Measurements from ENCODE around the gene PEX14.
"Not testable (repeated sequence)": the region's sequence is repeated elsewhere in the genome, so short reads cannot be mapped to it uniquely, and the experiment has no call there.

PEX14 gene

DNA sequence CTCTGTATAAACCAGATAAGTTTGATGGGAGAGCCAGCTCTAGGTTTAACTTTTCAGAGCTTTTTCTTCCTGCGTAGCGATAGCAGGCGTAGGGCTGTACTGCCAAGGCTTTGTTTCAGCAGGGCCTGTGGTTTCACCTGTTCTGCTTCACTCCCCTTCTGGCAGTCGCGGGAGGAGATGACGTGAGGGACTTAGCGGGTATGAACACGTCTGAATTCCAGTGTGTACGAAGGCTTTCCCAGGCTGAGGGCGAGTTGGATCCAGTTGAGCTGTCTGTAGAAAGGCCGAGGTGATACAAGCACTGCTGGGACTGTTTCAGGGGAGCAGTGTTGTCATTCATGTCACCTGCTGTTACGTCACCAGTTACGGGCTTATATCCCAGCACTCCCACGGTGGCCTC is 21.2 kb downstream of the PEX14 start:
- DNase-seq: peak in 2 of 4 experiments; percentile 8 to 32

DNA sequence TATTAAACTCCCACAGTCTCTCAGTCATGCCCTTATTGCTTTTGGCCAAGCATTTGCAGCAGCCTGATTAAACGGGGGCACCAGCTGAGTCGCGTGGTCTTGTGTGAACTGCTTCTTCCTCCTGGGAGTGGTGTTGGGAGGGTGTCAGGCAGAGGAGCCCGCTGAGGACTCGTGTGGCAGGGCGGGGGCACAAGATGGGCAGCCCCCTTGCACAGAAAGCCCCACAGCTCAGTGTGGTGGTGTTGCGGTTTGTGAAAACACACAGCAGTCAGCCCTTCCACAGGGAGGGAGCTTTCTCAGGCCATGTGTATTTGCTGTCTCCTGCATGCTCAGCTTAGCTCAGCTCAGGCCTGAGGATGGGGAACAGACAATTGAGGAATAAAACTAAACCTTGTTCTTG is 22.4 kb downstream of the PEX14 start:
- DNase-seq: no peak

DNA sequence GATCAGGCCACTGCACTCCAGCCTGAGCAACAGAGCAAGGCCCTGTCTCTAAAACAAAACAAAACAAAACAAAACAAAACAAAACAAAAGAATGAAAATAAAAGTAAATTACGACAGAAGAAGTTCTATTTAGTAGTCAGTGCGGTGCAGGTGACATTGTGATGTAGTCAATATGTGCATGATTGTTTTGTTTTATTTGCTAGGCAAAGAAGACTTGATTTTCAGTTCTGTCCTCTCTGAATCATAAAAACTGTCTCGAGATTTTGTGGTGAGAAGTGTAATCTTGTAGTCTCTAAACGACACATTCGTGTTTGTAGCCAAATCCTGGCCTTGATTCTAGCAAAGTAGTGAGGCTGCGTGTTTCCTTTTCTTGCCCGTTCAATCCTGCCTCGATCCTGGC is 23.5 kb downstream of the PEX14 start:
- DNase-seq: no peak

DNA sequence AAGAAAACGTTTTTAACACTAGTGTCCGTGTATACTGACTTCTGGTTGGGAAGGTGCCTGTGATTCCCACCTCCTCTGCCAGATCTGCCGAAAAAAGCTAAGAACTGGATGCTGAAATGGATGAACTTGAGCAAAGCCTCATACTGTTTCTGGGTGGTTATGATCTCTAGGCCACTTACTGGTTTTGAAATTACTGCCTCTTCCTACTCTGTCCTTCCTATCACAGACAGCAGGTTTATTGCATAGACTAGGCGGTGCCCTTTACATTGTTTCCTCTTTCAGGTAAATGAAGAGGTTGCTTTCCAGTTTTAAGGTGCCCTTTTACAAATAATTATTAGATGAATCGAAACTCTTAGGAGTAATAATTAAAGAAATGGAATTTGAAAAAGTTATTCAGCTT is 27.5 kb downstream of the PEX14 start:
- no peak for DNase-seq

DNA sequence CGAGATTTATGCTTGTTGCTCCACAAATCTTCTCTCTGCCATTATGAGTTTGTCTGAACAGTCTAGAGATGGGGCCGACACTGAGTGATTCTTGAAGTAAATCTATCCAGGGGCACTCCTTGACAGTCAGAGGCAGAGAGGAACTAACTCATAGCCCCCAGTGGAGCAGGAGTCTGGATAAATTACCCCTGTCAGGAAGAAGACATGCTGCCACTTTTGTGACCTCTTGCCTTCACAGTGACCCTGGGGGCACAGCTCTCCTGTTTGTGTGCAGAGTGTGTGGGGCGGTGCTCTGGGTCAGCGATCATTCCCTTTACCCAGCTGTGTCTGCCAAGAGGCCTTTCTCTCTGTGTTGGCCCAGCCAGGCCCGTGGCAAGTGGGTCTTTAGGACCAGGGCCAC is 29.5 kb downstream of the PEX14 start:
- no peak for DNase-seq

DNA sequence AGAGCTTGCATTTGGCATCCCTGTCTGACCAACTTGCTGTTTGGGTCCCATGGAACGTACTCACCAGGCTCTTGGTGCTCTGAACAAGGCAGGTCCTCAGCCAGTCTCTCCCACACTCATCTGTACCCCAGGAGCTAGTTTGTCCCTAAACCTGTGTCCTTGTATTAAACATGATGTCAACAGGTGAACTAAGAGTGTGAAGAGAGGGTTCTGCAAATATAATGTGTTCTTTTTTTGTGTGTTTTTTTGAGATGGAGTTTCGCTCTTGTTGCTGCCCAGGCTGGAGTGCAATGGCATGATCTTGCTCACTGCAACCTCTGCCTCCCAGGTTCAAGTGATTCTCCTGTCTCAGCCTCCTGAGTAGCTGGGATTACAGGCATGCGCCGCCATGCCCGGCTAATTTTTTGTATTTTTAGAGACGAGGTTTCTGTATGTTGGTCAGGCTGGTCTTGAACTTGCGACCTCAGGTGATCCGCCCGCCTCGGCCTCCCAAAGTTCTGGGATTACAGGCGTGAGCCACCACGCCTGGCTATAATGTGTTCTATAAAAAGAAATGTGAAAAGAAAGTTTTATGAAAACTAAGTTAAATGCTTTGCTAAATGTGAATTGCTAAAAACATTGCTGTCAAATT is 31.4 kb downstream of the PEX14 start:
- DNase-seq: not testable (repeated sequence)

DNA sequence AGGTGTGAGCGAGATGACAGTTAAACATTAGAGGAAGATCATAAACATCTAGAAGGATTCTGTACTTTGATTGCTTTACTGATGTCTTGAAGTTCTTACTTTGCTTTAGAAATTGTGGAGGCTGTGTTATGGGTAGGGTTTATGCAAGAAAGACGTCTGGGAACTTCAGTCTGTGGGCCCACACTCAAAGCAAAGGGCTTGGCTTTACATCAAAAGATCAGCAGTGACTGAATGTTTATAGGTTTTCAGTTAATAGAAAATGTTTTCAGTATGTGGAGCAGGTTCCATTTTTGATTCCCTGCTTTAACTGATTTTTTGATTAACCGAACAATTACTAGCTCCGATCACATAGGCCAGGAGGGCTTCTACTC is 31.9 kb downstream of the PEX14 start:
- no peak for DNase-seq

DNA sequence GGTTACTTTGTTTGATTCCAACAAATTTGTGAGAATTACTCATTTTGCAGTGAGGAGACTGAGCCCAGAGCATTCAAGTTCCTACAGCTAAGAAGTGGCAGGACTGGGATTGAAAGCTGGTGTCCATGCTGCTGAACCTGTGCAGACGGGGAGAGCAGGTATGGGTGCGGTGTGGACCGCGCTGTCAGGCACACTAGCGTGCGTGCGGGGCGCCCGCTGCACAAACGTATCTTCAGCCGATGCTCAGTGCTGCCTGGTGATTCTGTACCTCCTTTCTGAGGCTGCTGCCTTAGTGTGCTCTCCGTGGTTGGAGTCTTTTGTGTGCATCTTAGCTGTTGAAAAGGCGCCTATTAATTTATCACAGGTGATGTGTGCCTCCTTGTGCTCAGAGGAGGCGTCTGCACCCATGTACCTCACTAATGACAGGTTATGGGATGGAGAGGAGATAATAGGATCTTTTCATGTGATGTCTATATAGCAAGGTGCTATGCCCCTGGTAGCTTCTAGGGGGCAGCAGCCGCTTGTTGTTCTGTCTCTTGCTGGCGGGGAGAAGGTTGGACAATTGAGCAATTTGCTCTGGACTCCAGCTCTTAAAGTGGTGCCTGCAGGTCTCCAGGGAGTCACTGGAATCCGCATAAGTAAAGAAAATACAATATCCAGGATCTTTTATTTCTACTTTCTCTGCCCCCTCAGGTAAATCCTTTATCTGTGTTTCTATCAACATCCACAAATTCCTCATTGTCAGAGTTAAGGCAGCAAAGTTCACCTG is 32.5 kb downstream of the PEX14 start:
- peak in 2 of 4 experiments; percentile 10 to 32 for DNase-seq

DNA sequence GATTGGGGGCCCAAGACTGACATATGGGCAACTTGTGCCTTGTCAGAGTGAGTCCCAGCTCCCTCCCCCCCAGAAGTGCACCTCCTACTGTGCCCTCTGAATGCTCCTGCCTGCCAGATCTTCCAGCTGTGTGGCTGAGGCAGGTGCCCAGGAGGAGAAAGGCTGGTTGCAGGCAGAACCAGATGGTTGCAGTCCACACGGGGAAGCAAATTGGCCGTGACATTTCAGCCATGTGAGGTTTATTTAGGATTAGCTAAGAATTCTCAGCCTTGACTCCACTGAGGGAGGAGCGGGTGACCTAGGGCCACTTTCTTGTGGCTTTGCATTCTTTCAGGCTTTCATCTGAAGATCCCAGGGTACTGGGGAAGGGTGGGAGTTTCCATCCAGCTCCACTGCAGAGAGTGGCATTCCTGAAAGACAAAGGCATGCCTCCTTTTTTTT is 33.8 kb downstream of the PEX14 start:
- no peak for DNase-seq

DNA sequence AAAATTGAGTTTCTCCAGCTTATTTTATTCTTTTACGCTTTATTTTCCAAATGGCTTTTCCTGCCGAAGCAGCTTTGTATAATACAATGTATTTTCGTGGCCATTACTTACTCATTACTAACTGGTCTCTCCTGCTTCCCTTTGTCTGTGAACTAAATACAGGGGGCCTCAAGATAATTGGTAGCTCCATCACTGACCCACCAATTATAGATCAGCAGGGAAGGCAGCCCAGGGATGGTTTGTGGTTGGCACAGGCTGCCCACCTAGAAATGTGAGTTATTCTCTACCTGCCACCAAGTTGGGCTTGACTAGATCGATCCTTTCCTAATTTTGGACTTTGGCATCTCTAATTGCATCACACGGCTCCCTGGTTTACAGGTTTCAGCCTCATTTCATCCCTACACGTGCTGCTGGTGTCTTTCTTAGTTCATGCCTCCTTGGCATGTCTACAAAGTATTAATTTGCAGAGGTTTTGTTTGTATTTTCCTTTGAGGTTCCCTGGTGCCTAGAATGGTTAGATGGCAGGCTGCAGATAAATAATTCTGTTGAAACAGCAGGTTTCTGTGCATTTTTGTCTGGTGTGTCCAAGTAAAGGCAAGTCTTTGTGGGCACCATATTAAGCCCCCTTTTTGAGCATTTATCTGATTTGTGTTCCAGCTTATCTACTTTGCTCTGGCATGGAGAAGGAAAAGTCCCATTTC is 35.2 kb downstream of the PEX14 start:
- DNase-seq: no peak

DNA sequence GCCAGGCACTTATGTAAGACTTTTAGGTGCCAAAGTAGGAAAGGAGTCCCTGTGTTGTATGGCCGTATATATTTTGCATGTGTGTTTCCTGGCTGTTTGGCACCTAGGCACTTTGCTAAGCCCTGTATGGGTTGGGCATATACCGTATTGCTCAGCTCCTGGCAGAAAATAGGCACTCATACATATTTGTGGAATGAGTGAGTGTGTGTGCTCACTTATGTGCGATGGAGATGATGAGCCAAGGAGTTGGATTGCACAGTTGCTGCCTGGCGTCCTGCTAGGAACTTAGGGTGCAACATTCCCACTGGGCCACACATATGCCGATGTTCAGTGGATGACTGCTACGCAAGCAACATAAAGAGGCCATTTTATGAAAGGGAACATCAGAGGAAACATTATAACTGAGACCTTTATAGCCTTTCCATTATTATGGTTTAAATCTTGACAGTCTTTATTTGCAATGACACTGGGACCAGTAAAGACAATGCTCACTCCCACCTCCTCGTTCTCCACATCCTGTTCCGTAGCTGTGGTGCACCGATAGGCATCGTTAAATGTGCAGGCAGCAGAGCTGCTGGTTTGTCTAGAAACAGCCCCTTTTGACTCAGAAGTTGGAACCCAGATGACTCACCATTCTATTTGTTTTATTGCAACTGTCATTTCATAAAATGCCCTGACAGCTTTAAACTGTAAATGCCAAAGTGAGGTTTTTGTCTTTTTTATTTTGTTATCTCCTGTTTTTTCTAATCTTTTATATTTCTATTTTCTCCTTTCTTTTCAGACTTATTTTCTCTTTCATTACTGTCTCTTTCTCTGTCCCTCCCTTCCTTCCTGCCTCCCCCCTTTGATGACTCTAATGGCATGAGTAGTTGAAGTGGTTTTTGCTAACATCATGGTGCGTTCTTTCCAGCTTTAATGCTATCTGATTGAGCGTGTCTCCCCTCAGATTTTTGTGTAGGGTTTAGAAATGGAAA is 36.1 kb downstream of the PEX14 start:
- peak in 3 of 4 experiments; percentile 8 to 57 (median 52) for DNase-seq

DNA sequence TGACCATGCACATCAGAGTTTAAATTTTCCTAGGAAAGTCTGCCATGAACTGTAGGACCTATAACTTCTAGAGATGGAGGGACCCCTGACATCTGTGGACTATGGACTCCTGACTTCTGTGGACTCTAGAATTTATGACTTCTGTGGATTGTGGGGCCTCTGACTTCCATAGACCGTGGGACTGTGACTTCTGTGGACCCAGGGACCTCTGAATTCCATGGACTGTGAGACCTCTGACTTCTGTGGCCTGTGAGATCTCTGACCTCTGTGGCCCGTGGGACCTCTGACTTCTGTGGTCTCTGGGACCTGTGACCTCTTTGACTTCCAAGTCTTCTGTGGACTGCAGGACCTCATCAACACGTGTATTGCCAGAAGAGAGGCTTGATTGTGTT is 36.7 kb downstream of the PEX14 start:
- no peak for DNase-seq

DNA sequence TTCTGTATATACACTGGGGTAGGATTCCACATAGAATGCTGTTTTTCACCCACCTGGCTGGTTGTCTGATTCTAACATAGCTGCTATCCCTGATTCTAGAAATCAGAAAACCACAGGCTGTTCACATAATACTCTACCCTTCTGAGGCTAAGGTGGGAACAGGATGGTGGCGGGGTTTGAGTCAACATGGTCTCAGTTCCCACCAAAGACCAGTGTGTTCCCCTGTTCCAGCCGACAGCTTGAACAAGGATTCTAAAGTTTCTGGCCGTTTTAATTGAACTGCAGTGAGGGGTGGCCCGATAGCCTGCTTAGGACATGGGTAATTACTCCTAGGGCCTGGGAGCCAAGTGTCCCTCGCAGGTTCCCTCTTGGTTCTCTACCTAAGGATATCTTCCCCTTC is 38.4 kb downstream of the PEX14 start:
- no peak for DNase-seq

DNA sequence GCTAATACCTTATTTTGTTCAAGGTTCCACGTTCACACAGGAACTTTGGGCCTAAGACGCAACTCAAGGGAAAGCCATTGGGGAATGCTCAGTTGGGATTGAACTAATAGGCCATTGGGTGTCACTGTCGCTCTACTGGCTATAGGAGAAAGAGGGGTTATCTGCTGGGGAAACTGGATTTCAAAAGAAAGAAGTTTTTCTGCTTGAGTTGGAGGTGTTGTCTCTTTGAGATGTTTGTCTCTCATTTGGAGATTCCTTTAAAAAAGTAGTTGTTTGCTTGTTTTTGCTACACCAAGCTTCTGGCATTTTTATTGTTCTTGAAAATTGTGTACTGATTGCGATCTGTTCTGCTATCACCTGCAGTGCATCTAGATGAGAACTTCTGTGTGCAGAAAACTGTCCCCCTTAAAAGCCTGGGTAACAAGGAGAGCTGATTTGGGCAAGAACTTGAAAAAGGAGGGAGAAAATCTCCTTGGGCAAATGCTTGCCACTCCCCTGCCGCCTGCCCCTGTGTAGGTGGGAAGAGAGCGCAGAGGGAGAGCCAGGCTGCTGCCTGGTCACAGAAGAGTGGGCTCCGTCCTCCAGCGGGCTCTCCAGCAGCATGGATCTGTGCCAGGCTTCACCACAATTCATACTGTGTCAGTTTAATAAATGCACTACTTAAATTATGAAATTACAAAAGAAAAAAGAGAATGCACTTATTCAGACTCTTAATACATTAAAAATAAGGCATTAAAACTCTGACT is 39.9 kb downstream of the PEX14 start:
- no peak for DNase-seq

DNA sequence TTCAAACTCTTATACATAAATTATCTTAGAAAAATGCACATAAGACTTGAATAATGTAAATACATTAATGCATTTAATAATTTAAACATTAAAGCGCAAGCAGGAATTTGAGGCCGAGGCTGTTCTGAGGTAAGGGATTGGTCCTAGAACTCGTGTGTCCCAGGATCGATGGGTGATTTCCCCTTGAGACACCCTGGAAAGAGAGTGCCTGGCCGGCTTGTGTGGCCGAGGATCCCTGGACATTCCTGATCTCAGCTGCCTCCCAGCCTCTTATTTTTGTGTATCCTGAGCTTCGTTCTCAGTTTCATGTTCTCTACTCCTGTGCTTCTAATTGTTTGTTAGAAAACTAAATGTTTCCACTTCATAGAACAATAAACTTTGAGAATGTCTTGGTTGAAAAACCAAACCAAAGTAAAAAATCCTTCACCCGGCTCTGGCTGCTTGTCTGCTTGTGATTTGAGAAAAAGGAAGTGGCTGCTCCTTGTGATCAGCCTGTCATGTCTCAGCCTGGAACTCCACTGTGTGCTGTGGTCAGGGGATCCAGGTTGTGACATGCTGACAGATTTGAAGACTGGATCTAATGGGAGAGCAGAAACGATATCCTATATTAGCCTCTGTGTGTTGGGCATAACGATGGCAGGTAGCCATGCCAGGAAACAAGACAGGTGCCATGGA is 40.7 kb downstream of the PEX14 start:
- DNase-seq: no peak

DNA sequence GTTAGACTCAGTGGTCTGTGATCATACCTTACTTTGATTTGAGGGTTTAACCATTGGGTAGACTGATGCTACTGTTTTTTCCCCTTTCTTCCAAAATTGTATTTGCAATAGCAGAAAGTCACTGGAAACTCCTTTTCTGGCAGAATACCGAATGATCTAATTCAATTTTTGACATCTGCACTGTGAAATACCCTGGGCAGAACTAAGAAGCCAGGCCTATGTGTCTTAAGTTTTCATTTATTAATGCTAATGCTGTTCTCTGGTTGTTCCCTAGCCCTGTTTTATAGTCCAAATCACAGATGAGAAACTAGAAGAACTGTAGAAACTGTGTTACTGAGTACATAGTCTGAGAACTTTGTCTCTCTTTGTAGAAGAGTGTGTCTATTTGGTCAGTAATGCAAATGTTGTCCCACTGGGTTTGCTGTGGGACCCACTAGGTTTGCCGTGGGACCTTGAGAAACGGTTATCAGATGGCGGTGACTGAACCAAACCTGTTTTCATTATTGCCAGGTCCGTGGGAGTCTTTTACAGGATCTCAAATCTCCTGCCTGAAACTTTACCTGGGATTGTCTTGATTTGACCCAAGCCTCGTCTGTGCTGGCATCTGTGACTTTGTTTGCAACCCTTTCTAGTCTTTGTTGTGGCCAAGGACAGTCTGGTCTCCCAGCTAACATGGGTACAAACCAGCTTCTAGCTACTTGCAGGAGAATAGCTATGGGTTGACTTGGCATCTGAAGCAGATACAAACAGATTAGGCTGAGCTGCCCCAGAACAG is 41.4 kb downstream of the PEX14 start:
- DNase-seq: no peak

DNA sequence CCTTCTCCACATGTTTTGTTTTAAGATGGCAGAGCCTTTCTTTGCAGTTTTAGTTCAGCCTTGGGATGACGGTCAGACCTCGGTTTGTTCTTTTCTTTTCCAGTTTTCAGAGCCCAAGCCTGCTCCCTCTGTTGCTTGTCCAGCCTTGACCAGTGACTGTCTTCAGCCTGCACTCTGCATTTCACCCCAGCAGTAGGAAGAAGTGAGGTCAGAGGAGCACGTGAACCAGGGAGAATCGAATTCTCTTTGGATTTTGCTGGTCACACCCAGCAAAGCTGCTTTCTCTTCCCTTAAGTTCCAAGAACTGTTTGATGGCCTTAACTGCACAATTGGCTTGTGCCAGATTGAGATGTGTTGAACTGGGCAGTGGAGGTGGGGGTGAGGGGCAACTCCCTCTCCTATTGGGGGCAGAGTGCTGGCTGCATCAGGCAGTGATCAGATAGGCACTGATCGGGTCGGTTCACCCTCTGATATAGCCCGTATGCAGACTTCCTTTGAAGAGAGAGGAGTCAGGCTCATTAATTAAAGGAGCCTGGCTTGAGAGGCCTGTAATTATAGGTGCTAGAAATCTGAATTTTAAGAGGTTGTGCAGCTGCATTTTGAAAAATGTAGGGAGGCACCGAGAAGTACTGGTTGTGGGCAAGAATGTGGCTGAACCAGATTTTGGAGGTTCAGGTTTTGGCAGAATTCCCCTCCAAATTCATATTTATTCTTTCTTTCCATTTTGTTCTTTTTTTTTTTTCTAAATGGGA is 42.4 kb downstream of the PEX14 start:
- DNase-seq: no peak

DNA sequence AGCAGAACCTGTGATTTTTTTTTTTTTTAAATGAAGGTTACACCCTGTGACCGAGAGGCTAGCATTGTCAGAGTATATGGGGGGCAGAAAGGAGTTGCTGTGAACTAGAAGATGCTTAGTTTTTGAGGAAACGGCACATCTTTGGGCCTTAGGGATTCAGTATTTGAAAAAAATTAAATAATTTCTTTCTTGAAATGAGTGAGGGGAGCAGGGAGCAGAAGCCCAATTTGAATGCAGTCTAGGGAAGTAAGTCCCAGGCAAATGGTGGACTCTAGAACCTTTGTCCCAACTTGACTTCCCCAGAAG is 42.9 kb downstream of the PEX14 start:
- DNase-seq: no peak

DNA sequence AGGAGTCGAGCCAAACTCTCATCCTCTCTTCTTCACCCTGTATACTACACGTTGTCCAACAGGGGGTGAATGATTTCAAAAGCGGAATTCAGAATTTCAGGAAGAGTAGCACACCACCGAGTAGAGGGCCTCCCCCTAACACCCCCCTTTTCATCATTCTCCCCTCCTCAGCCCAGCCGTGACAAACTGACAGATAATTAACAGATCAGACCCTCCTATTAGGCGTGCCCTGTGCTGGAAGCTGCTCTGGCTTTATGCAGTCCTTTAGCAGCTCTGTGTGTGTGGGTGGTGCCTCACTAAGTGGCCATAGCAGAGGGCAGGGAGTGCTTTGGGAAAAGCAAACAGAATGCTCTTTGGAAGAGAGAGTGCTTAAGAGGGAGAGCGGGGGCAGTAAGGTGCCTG is 44.3 kb downstream of the PEX14 start:
- no peak for DNase-seq

DNA sequence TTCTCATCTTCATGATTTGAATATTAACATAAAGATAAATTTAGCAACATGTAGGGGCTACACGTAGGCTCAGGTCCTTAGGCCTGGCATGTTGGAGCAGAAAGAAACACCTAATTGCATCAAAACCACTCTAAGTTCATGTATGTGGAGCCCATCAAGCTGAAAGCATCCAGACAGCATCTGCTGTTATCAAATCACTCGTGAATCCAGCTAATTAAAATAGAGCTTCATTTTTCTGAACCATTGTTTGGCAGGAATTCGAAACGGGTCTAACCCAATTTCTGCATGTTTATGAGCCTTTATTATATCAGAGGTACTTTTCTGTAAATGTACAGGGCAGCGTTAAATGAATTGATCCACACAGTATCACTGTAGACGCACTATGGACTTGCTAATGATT is 45.7 kb downstream of the PEX14 start:
- DNase-seq: no peak

All from activated naive CD4-positive, alpha-beta T cell (primary cell).